H9 (cell line): Measurements from ENCODE around the gene NCOA5. TPM values are rescaled to one million over a fixed set of nuclear protein-coding genes. Genes with fewer than 3 reads are reported as not detected.

ENCODE experiments used
- DNase-seq: peaks from one replicate; pipeline ENCODE4 v3.0.0-alpha.2; 2017
- H2AFZ ChIP-seq: one replicate; pipeline ENCODE4 v1.6.1; 2013; ENCODE audit warnings: mild to moderate bottlenecking, low read length, control low read depth, moderate library complexity
- H2AK5ac ChIP-seq: 2 replicates; pipeline ENCODE4 v1.6.1; 2013; ENCODE audit warnings: low read length, control low read depth, mixed read lengths; ENCODE audit not compliant: insufficient read length
- H2BK120ac ChIP-seq: one replicate; pipeline ENCODE4 v1.6.1; 2013; ENCODE audit warnings: low read depth, mild to moderate bottlenecking, low read length, control low read depth, inconsistent platforms; ENCODE audit not compliant: poor library complexity, severe bottlenecking
- H2BK12ac ChIP-seq: 2 replicates; pipeline ENCODE4 v1.6.1; 2013; ENCODE audit warnings: low read length, control low read depth, mixed read lengths, low read depth; ENCODE audit not compliant: insufficient read length
- H2BK15ac ChIP-seq: 2 replicates; pipeline ENCODE4 v1.6.1; 2013; ENCODE audit warnings: low read depth, low read length, control low read depth
- H2BK20ac ChIP-seq: one replicate; pipeline ENCODE4 v1.6.1; 2013; ENCODE audit warnings: low read depth, mild to moderate bottlenecking, low read length, control low read depth, inconsistent platforms; ENCODE audit not compliant: poor library complexity, severe bottlenecking
- H2BK5ac ChIP-seq: 2 replicates; pipeline ENCODE4 v1.6.1; 2013; ENCODE audit warnings: low read length, control low read depth, mixed read lengths; ENCODE audit not compliant: insufficient read length
- H3K14ac ChIP-seq: 2 replicates; pipeline ENCODE4 v1.6.1; 2013; ENCODE audit warnings: low read length, control low read depth; ENCODE audit not compliant: insufficient read depth
- H3K18ac ChIP-seq: 2 replicates; pipeline ENCODE4 v1.6.1; 2013; ENCODE audit warnings: low read depth, mild to moderate bottlenecking, mixed read lengths, low read length, control low read depth; ENCODE audit not compliant: insufficient read length
- H3K23ac ChIP-seq: 2 replicates; pipeline ENCODE4 v1.6.1; 2013; ENCODE audit warnings: low read length, control low read depth, mixed read lengths, low read depth; ENCODE audit not compliant: insufficient read length
- H3K23me2 ChIP-seq: 2 replicates; pipeline ENCODE4 v1.6.1; 2013; ENCODE audit warnings: low read depth, mild to moderate bottlenecking, mixed read lengths, low read length, control low read depth; ENCODE audit not compliant: insufficient read length, poor library complexity, severe bottlenecking
- H3K27ac ChIP-seq: 2 replicates; pipeline ENCODE4 v1.5.1; 2013; ENCODE audit warnings: low read length, control low read depth, mixed read lengths, low read depth; ENCODE audit not compliant: insufficient read length
- H3K27me3 ChIP-seq: 2 replicates; pipeline ENCODE4 v1.6.1; 2013; ENCODE audit warnings: low read length, control low read depth, inconsistent platforms; ENCODE audit not compliant: insufficient read depth
- H3K4ac ChIP-seq: 2 replicates; pipeline ENCODE4 v1.6.1; 2013; ENCODE audit warnings: low read depth, mild to moderate bottlenecking, control low read depth, inconsistent platforms, low read length, moderate library complexity
- H3K4me1 ChIP-seq: 2 replicates; pipeline ENCODE4 v1.6.1; 2013; ENCODE audit warnings: low read length, control low read depth, inconsistent platforms; ENCODE audit not compliant: insufficient read depth
- H3K4me2 ChIP-seq: 2 replicates; pipeline ENCODE4 v1.6.1; 2013; ENCODE audit warnings: low read length, control low read depth, mixed read lengths; ENCODE audit not compliant: insufficient read length, insufficient read depth
- H3K56ac ChIP-seq: 2 replicates; pipeline ENCODE4 v1.6.1; 2013; ENCODE audit warnings: low read depth, mild to moderate bottlenecking, mixed read lengths, low read length, control low read depth; ENCODE audit not compliant: insufficient read length
- H3K79me1 ChIP-seq: 2 replicates; pipeline ENCODE4 v1.6.1; 2013; ENCODE audit warnings: low read depth, mild to moderate bottlenecking, moderate library complexity, low read length, control low read depth, inconsistent platforms; ENCODE audit not compliant: insufficient read depth, poor library complexity, severe bottlenecking
- H3K79me2 ChIP-seq: 2 replicates; pipeline ENCODE4 v1.6.1; 2013; ENCODE audit warnings: low read length, control low read depth, inconsistent platforms; ENCODE audit not compliant: insufficient read depth
- H3K9ac ChIP-seq: 2 replicates; pipeline ENCODE4 v1.6.1; 2013; ENCODE audit warnings: low read length, control low read depth, mixed read lengths; ENCODE audit not compliant: insufficient read length; ENCODE audit errors: extremely low read depth
- H3K9me3 ChIP-seq: one replicate; pipeline ENCODE4 v1.6.1; 2013; ENCODE audit warnings: low read depth, low read length, inconsistent platforms; ENCODE audit not compliant: control insufficient read depth
- H3T11ph ChIP-seq: one replicate; pipeline ENCODE4 v1.6.1; 2013; ENCODE audit warnings: mild to moderate bottlenecking, low read length, control low read depth, inconsistent platforms
- H4K20me1 ChIP-seq: one replicate; pipeline ENCODE4 v1.6.1; 2013; ENCODE audit not compliant: control insufficient read depth, insufficient read length, insufficient read depth
- H4K5ac ChIP-seq: 2 replicates; pipeline ENCODE4 v1.6.1; 2013; ENCODE audit warnings: low read depth, mild to moderate bottlenecking, mixed read lengths, low read length, control low read depth; ENCODE audit not compliant: insufficient read length
- H4K8ac ChIP-seq: replicated peaks from 2 replicates; pipeline ENCODE4 v1.6.1; 2013; ENCODE audit warnings: low read length, control low read depth, mixed read lengths, low read depth; ENCODE audit not compliant: insufficient read length
- H4K91ac ChIP-seq: 2 replicates; pipeline ENCODE4 v1.6.1; 2013; ENCODE audit warnings: low read depth, mild to moderate bottlenecking, moderate library complexity, mixed read lengths, low read length, control low read depth; ENCODE audit not compliant: insufficient read length
- H3K27ac Mint-ChIP-seq, 3 experiments: 2 replicates in 2 of 3; 3 replicates in 1 of 3; pipeline ENCODE4 v1.8.0; 2020 to 2021; ENCODE audit warnings: mixed read lengths in 3 of 3, mild to moderate bottlenecking in 1 of 3, moderate library complexity in 1 of 3
- H3K27me3 Mint-ChIP-seq: 2 replicates; pipeline ENCODE4 v1.8.0; 2021; ENCODE audit warnings: low read depth, mild to moderate bottlenecking, moderate library complexity, mixed read lengths
- H3K36me3 Mint-ChIP-seq, 3 experiments: 2 replicates in 2 of 3; 3 replicates in 1 of 3; pipeline ENCODE4 v1.8.0; 2020 to 2021; ENCODE audit warnings: low read depth in 3 of 3, mixed read lengths in 3 of 3; ENCODE audit not compliant: insufficient read depth in 1 of 3
- H3K4me1 Mint-ChIP-seq, 2 experiments: 2 replicates each; pipeline ENCODE4 v1.8.0; 2020; ENCODE audit warnings: mixed read lengths in 2 of 2
- H3K4me3 Mint-ChIP-seq, 2 experiments: 2 replicates in 1 of 2; 3 replicates in 1 of 2; pipeline ENCODE4 v1.8.0; 2020 to 2021; ENCODE audit warnings: mild to moderate bottlenecking in 2 of 2, mixed read lengths in 2 of 2, moderate library complexity in 1 of 2
- H3K9me3 Mint-ChIP-seq, 2 experiments: 2 replicates in 1 of 2; 3 replicates in 1 of 2; pipeline ENCODE4 v1.8.0; 2020; ENCODE audit warnings: mild to moderate bottlenecking in 2 of 2, mixed read lengths in 2 of 2, moderate library complexity in 1 of 2
- WGBS: extraction: QIAGEN DNeasy Blood & Tissue Kit; methylation state at CpG from one replicate; pipeline ENCODE4 v1.1.7; 2013; ENCODE audit warnings: missing lambda C conversion rate, low lambda C conversion rate, mixed read lengths; ENCODE audit not compliant: insufficient read length; ENCODE audit errors: extremely low coverage; 5-methylcytosine and 5-hydroxymethylcytosine counted together
- total RNA-seq: library from RNA; stranded (reverse); gene quantifications from 2 replicates; pipeline ENCODE4 v1.2.1, GENCODE V29; 2021
- TF ChIP-seq, protein P1 (sequence below): fragments of 200-600 bp; sonication (generic); conservative IDR thresholded peaks from 3 replicates; pipeline ENCODE4 v1.8.0; 2021; ENCODE audit warnings: antibody characterized with exemption, mild to moderate bottlenecking

NCOA5 gene
- total RNA-seq, 1 experiment from 2014 or later, result 55.7 TPM

DNA sequence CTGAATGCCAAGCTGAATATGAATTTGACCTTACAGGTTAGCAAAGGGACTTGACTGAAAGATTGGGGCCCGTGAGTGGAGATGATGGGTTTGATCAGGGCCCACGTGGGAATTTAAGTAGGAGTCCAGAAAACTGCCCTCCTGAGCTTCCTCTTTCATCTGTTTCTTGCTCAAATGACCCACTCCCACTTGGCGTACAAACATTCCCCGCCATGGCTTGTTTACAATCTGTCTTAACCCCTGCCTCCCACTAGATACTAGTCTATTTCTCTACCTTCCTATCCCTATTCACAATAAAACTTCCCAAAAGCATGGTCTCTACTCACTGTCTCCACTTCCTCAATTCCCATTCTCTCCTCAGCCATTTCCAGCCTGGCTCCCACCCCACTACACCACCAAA lies 71.7 kb downstream of the NCOA5 start:
- Histone ChIP-seq H4K5ac (no peak overlapping the region), H3K56ac (no peak overlapping the region), H2BK120ac (no peak overlapping the region), H2AFZ (no peak overlapping the region), H3K4me2 (no peak overlapping the region), H3K18ac (no peak overlapping the region), H3K23ac (no peak overlapping the region), H4K8ac (no peak overlapping the region), H2BK15ac (no peak overlapping the region), H3K27me3 (no peaks in the 10 kb centered on the region; the same call in 1 of the 2 replicates), H3K4me1 (peaks cover 4% of the 10 kb centered on the region; the same call in 1 of the 2 replicates), H2BK12ac (no peak overlapping the region), H3K79me2 (no peaks in the 10 kb centered on the region), H3K23me2 (peaks cover 12% of the 10 kb centered on the region), H3K4ac (no peak overlapping the region), H4K91ac (no peak overlapping the region), H3K27ac (no peak overlapping the region), H3K9ac (no peak overlapping the region), H2AK5ac (no peak overlapping the region), H3K9me3 (no peaks in the 10 kb centered on the region), H3K14ac (no peak overlapping the region), H3K79me1 (no peaks in the 10 kb centered on the region), H3T11ph (no peak overlapping the region), H2BK5ac (no peak overlapping the region), H2BK20ac (no peak overlapping the region), H4K20me1 (no peaks in the 10 kb centered on the region)
- H3K27ac Mint-ChIP-seq, result no peak overlapping the region; a peak in 1 of 7 replicates
- peaks cover 13 to 23% of the 10 kb centered on the region in 2 experiments for H3K4me1 Mint-ChIP-seq
- H3K4me3 Mint-ChIP-seq, result no peak overlapping the region
- no peak for DNase-seq
- peaks cover 0 to 4% (median 2%) of the 10 kb centered on the region in 3 experiments; a peak in 1 of 7 replicates for H3K36me3 Mint-ChIP-seq
- peaks cover 13% of the 10 kb centered on the region for H3K27me3 Mint-ChIP-seq
- TF ChIP-seq, protein P1, sequence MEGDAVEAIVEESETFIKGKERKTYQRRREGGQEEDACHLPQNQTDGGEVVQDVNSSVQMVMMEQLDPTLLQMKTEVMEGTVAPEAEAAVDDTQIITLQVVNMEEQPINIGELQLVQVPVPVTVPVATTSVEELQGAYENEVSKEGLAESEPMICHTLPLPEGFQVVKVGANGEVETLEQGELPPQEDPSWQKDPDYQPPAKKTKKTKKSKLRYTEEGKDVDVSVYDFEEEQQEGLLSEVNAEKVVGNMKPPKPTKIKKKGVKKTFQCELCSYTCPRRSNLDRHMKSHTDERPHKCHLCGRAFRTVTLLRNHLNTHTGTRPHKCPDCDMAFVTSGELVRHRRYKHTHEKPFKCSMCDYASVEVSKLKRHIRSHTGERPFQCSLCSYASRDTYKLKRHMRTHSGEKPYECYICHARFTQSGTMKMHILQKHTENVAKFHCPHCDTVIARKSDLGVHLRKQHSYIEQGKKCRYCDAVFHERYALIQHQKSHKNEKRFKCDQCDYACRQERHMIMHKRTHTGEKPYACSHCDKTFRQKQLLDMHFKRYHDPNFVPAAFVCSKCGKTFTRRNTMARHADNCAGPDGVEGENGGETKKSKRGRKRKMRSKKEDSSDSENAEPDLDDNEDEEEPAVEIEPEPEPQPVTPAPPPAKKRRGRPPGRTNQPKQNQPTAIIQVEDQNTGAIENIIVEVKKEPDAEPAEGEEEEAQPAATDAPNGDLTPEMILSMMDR, result no peak
- H3K9me3 Mint-ChIP-seq, result no peaks in the 10 kb centered on the region
- WGBS, result no CpG with 5 or more reads among the region's 4 CpGs
